HCT116 (cell line): ENCODE data around the gene TDRD10. TPM values are rescaled to one million over a fixed set of nuclear protein-coding genes. Genes with fewer than 3 reads are reported as not detected.

Experiments used
- ATAC-seq: fragments of 200-7000 bp; cut with Tn5 transposase; 2 replicates; pipeline ENCODE4 v1.9.1; 2020; ENCODE audit warnings: mild to moderate bottlenecking, moderate library complexity
- BruUV-seq: library from RNA; stranded (reverse); fragments of 400-500 nt; replicated peaks from 2 replicates; lab custom pipeline; 2021; lab: Mats Ljungman, UMichigan
- CTCF ChIA-PET: fragments of 300-600 bp; sonication (Branson Sonifier 250); formaldehyde crosslinking; loops from one replicate; lab custom pipeline; 2021; ENCODE audit warnings: antibody characterized with exemption; lab: Charles Lee
- POLR2A ChIA-PET: fragments of 300-600, 350-600 bp; sonication (Branson Sonifier 250); formaldehyde crosslinking; loops from one replicate; lab custom pipeline; 2021; ENCODE audit warnings: antibody characterized with exemption; lab: Charles Lee
- RAD21 ChIA-PET, 2 experiments: fragments of 300-600 bp; sonication (Branson Sonifier 250); formaldehyde crosslinking; loops; one replicate each; lab custom pipeline; 2023; ENCODE audit warnings: low total read pairs in 2 of 2; ENCODE audit not compliant: uncharacterized antibody in 2 of 2, unreplicated experiment in 2 of 2, low non-redundant PET in 1 of 2; lab: Charles Lee
- DNase-seq: peaks from one replicate; pipeline ENCODE4 v3.0.0-alpha.2; 2010; ENCODE audit warnings: low read depth, low spot score
- H2AFZ ChIP-seq: fragments of 200-600 bp; shearing (Covaris generic), sonication (generic); 2 replicates; pipeline ENCODE4 v1.6.1; 2017; ENCODE audit warnings: low read depth, mixed run types, mixed read lengths, antibody characterized with exemption, low read length; ENCODE audit not compliant: poor library complexity, severe bottlenecking
- H3K27ac ChIP-seq: 2 replicates; pipeline ENCODE4 v1.5.1; 2012; ENCODE audit warnings: low read depth, low read length
- H3K27me3 ChIP-seq: fragments of 200-600 bp; sonication (generic); 2 replicates; pipeline ENCODE4 v1.6.1; 2016; ENCODE audit warnings: mixed run types, low read length, mixed read lengths; ENCODE audit not compliant: insufficient read depth
- H3K36me3 ChIP-seq, 2 experiments: fragments of 200-500 bp in 1 of 2; fragments of 200-600 bp in 1 of 2; sonication (Bioruptor generic) in 1 of 2; sonication (generic) in 1 of 2; 2 replicates each; pipeline versions ENCODE4 v1.5.1 to v1.6.1; 2014 to 2016; ENCODE audit warnings: low read length in 2 of 2, inconsistent platforms in 1 of 2, mixed read lengths in 1 of 2, mixed run types in 1 of 2; ENCODE audit not compliant: insufficient read depth in 2 of 2, control insufficient read depth in 1 of 2
- H3K4me1 ChIP-seq, 2 experiments: fragments of 200-600 bp in 1 of 2; sonication (generic) in 1 of 2; 2 replicates each; pipeline versions ENCODE4 v1.5.1 to v1.6.1; 2012 to 2017; ENCODE audit warnings: low read length in 2 of 2, inconsistent platforms in 1 of 2, mild to moderate bottlenecking in 1 of 2, mixed read lengths in 1 of 2, mixed run types in 1 of 2, moderate library complexity in 1 of 2; ENCODE audit not compliant: insufficient read depth in 2 of 2, control insufficient read depth in 1 of 2
- H3K4me2 ChIP-seq: fragments of 200-600 bp; sonication (generic); 2 replicates; pipeline ENCODE4 v1.6.1; 2017; ENCODE audit warnings: mixed run types, low read length, mixed read lengths
- H3K4me3 ChIP-seq, 2 experiments: fragments of 200-600 bp in 1 of 2; sonication (generic) in 1 of 2; replicated peaks in 1 of 2; 2 replicates each; pipeline ENCODE4 v1.5.1; 2011 to 2016; ENCODE audit warnings: low read length in 2 of 2, control low read depth in 1 of 2, low read depth in 1 of 2, mild to moderate bottlenecking in 1 of 2, mixed read lengths in 1 of 2, mixed run types in 1 of 2
- H3K79me2 ChIP-seq: fragments of 200-600 bp; sonication (generic); 2 replicates; pipeline ENCODE4 v1.6.1; 2017; ENCODE audit warnings: mild to moderate bottlenecking, mixed run types, low read length, moderate library complexity, mixed read lengths; ENCODE audit not compliant: insufficient read depth
- H3K9ac ChIP-seq: fragments of 200-600 bp; sonication (generic); 2 replicates; pipeline ENCODE4 v1.6.1; 2016; ENCODE audit warnings: low read length, mixed read lengths
- H3K9me2 ChIP-seq: fragments of 200-600 bp; sonication (generic), shearing (Covaris generic); 2 replicates; pipeline ENCODE4 v1.6.1; 2017; ENCODE audit warnings: mixed run types, mild to moderate bottlenecking, moderate library complexity; ENCODE audit not compliant: insufficient read depth
- H3K9me3 ChIP-seq, 2 experiments: fragments of 200-500 bp in 1 of 2; fragments of 200-600 bp in 1 of 2; sonication (Bioruptor generic) in 1 of 2; sonication (generic) in 1 of 2; 2 replicates each; pipeline ENCODE4 v1.6.1; 2014 to 2017; ENCODE audit warnings: low read length in 2 of 2, mixed read lengths in 2 of 2, inconsistent platforms in 1 of 2, low read depth in 1 of 2, mild to moderate bottlenecking in 1 of 2, mixed run types in 1 of 2, moderate library complexity in 1 of 2; ENCODE audit not compliant: control insufficient read depth in 1 of 2, insufficient read depth in 1 of 2
- H4K20me1 ChIP-seq: fragments of 200-600 bp; sonication (generic), shearing (Covaris generic); 2 replicates; pipeline ENCODE4 v1.6.1; 2017; ENCODE audit warnings: mixed run types, mild to moderate bottlenecking, moderate library complexity; ENCODE audit not compliant: insufficient read depth
- ATF3 ChIP-seq: IDR thresholded peaks from 2 replicates; pipeline ENCODE4 v1.6.1; 2012
- CBX3 ChIP-seq: IDR thresholded peaks from 2 replicates; pipeline ENCODE4 v1.6.1; 2012; ENCODE audit warnings: low read depth
- CEBPB ChIP-seq: IDR thresholded peaks from 2 replicates; pipeline ENCODE4 v1.6.1; 2012; ENCODE audit warnings: low read depth
- CTCF ChIP-seq, 3 experiments: fragments of 200-600 bp in 1 of 3; sonication (generic) in 1 of 3; IDR thresholded peaks in 2 of 3; conservative IDR thresholded peaks in 1 of 3; 2 replicates each; pipeline ENCODE4 v1.5.1; 2012 to 2017; ENCODE audit warnings: low read depth in 2 of 3, low read length in 2 of 3, antibody characterized with exemption in 1 of 3, borderline replicate concordance in 1 of 3, control low read depth in 1 of 3, mild to moderate bottlenecking in 1 of 3, mixed read lengths in 1 of 3, mixed run types in 1 of 3, moderate library complexity in 1 of 3; ENCODE audit not compliant: insufficient read depth in 1 of 3
- ELF1 ChIP-seq: IDR thresholded peaks from 2 replicates; pipeline ENCODE4 v1.6.1; 2012; ENCODE audit warnings: low read depth, borderline replicate concordance
- EZH2 ChIP-seq: fragments of 200-600 bp; sonication (generic); IDR thresholded peaks from 2 replicates; pipeline ENCODE4 v1.6.1; 2017; ENCODE audit warnings: antibody characterized with exemption, mixed run types
- JUND ChIP-seq: IDR thresholded peaks from 2 replicates; pipeline ENCODE4 v1.6.1; 2012
- MAX ChIP-seq: IDR thresholded peaks from 2 replicates; pipeline ENCODE4 v1.6.1; 2012
- POLR2A ChIP-seq: IDR thresholded peaks from 2 replicates; pipeline ENCODE4 v1.7.0; 2011; ENCODE audit warnings: borderline replicate concordance; ENCODE audit not compliant: insufficient read depth, insufficient read length; ENCODE audit errors: extremely low read depth
- POLR2AphosphoS5 ChIP-seq: IDR thresholded peaks from 2 replicates; pipeline ENCODE4 v1.6.1; 2011; ENCODE audit warnings: mild to moderate bottlenecking, low read depth, low read length, moderate library complexity
- REST ChIP-seq: IDR thresholded peaks from 2 replicates; pipeline ENCODE4 v1.6.1; 2012; ENCODE audit warnings: low read depth
- SIN3A ChIP-seq: IDR thresholded peaks from 2 replicates; pipeline ENCODE4 v1.6.1; 2012; ENCODE audit warnings: low read depth
- TCF7L2 ChIP-seq: IDR thresholded peaks from 2 replicates; pipeline ENCODE4 v1.7.0; 2011; ENCODE audit warnings: borderline replicate concordance, inconsistent platforms; ENCODE audit not compliant: insufficient read depth, insufficient read length; ENCODE audit errors: extremely low read depth
- YY1 ChIP-seq: IDR thresholded peaks from 2 replicates; pipeline ENCODE4 v1.6.1; 2011; ENCODE audit warnings: low read length, low read depth, moderate library complexity, mild to moderate bottlenecking; ENCODE audit not compliant: insufficient replicate concordance; ENCODE audit errors: extremely low read depth
- ZBTB33 ChIP-seq: IDR thresholded peaks from 2 replicates; pipeline ENCODE4 v1.6.1; 2011; ENCODE audit warnings: mild to moderate bottlenecking, low read length, moderate library complexity; ENCODE audit not compliant: insufficient replicate concordance; ENCODE audit errors: extremely low read depth
- ZFX ChIP-seq: fragments of 450-650 bp; IDR thresholded peaks from 2 replicates; pipeline ENCODE4 v1.6.1; 2017
- ZNF274 ChIP-seq: fragments of 200-500 bp; sonication (Bioruptor generic); IDR thresholded peaks from 2 replicates; pipeline ENCODE4 v1.6.1; 2014; ENCODE audit warnings: mild to moderate bottlenecking, low read depth, low read length, inconsistent platforms
- intact Hi-C: fragments of 100-400 bp; cut with micrococcal nuclease; formaldehyde crosslinking; loops from 2 replicates; pipeline ENCODE4 v1.10.0; 2022
- total RNA-seq: library from RNA; stranded (reverse); gene quantifications from one replicate; pipeline ENCODE4 v1.2.1, GENCODE V29; 2021; ENCODE audit not compliant: unreplicated experiment

TDRD10 gene
- total RNA-seq, 1 experiment from 2014 or later = not detected

- Histone ChIP-seq H3K27ac (no peak overlapping the region), H3K9me2 (no peaks in the 10 kb centered on the region), H3K9ac (no peak overlapping the region), H3K4me3 (no peak overlapping the region), H3K79me2 (no peaks in the 10 kb centered on the region), H2AFZ (no peak overlapping the region), H3K4me1 (peaks cover 6 to 9% of the 10 kb centered on the region in 2 experiments; a peak in 2 of 4 replicates), H3K9me3 (no peaks in the 10 kb centered on the region), H3K36me3 (no peaks in the 10 kb centered on the region), H3K27me3 (no peaks in the 10 kb centered on the region), H3K4me2 (no peak overlapping the region), H4K20me1 (no peaks in the 10 kb centered on the region)
- DNase-seq (no peak), ATAC-seq (no peak)
- CTCF ChIA-PET = no interaction called here
- RAD21 ChIA-PET = interaction anchor here in 1 of 2 experiments (0.6 kb wide), 1 partner anchor 38 kb away, joined by 4 read pairs; no protein-coding TSS in a partner anchor
- TF ChIP-seq YY1 = no peak
- TF ChIP-seq ZFX = no peak
- no peak for TF ChIP-seq EZH2
- TF ChIP-seq ZNF274 = no peak
- TF ChIP-seq CTCF (IDR thresholded peaks at IDR 0.05 in 2 of 3, conservative IDR thresholded peaks at IDR 0.05 in 1 of 3; ENCODE audit: borderline replicate concordance in 1 of 3, insufficient read depth in 1 of 3, low read depth in 2 of 3, low read length in 2 of 3) = no peak
- no peak for TF ChIP-seq MAX
- no peak for TF ChIP-seq SIN3A
- no peak for TF ChIP-seq ZBTB33
- no peak for TF ChIP-seq POLR2AphosphoS5
- TF ChIP-seq JUND = no peak
- TF ChIP-seq CEBPB = no peak
- TF ChIP-seq ELF1 = no peak
- TF ChIP-seq ATF3 = no peak
- no peak for TF ChIP-seq CBX3
- TF ChIP-seq POLR2A = no peak
- TF ChIP-seq TCF7L2 = no peak
- TF ChIP-seq REST = no peak
- no TSS peak for BruUV-seq
- intact Hi-C loops = no loop called here
- POLR2A ChIA-PET = no interaction called here
Measured at GRCh38 chr1:154454386-154455120, 47.5 kb upstream of the TDRD10 start.
